Measurements from ENCODE around the gene PRKCD.

PRKCD gene

GRCh38 chr3:53169832-53170324 lies 8.9 kb downstream of the PRKCD start:
- no peaks in the 10 kb centered on the region for H3K27me3 ChIP-seq (ENCODE audit: control insufficient read depth in 2 of 2, insufficient read depth in 2 of 2, low read length in 2 of 2)
- H3K4me1 ChIP-seq (ENCODE audit: control insufficient read depth in 2 of 2, insufficient read depth in 2 of 2, low read length in 2 of 2) = peaks cover 50 to 60% of the 10 kb centered on the region in 2 donors
- H3K9me3 ChIP-seq (ENCODE audit: control insufficient read depth in 2 of 2, low read length in 2 of 2) = no peaks in the 10 kb centered on the region
- H3K4me3 ChIP-seq (ENCODE audit: low read length in 2 of 2) = no peak overlapping the region
- peaks cover 25 to 37% of the 10 kb centered on the region in 2 donors for H3K36me3 ChIP-seq (ENCODE audit: control insufficient read depth in 2 of 2, insufficient read depth in 2 of 2, low read length in 2 of 2)
- peak overlapping the region; percentile 34 to 67 for H3K27ac ChIP-seq (ENCODE audit: low read depth in 2 of 2, low read length in 2 of 2)
- no peak overlapping the region for H3K9ac ChIP-seq (ENCODE audit: low read depth in 1 of 2, low read length in 2 of 2)

DNA sequence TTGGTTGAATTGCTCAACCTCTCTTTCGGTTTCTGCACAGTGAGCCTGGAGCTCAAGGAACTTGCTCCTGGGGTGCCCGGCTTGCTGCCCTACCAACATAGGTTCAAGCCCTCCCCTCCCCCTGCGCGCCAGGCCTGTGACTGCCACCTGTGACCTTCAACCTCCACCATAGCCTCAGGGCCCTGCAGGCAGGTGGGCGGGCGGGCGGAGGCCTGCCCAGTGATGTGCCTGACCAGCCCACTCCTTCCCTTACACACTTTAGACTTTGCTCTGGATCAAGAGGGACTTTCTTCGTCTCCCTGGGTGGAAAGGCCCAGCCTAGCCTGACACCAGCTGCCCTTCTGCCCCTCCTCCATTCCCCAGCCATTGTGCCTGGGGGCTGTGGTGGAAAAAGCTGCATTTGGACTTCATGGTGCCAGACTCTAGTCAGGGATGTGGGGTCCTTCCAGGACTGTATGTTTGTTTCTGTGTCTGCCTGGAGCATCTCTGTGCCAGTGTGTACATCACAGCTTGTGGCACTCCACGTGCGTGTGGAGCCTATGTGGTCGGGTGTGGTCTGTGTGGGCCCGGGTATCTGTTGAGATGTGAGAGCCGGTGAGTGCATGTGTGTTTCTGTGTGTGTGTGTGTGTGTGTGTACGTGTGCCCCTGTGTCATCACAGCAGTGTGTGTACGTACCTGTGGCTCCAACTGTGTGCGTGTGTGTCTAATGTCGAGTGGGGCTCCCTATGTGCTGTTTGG lies 9.5 kb downstream of the PRKCD start:
- Histone ChIP-seq H3K4me3 (ENCODE audit: low read length in 2 of 2) (peak overlapping the region in 1 of 2 donors; percentile 45), H3K4me1 (ENCODE audit: control insufficient read depth in 2 of 2, insufficient read depth in 2 of 2, low read length in 2 of 2) (peaks cover 49 to 61% of the 10 kb centered on the region in 2 donors), H3K27ac (ENCODE audit: low read depth in 2 of 2, low read length in 2 of 2) (peak overlapping the region; percentile 34 to 67), H3K9me3 (ENCODE audit: control insufficient read depth in 2 of 2, low read length in 2 of 2) (no peaks in the 10 kb centered on the region), H3K27me3 (ENCODE audit: control insufficient read depth in 2 of 2, insufficient read depth in 2 of 2, low read length in 2 of 2) (no peaks in the 10 kb centered on the region), H3K9ac (ENCODE audit: low read depth in 1 of 2, low read length in 2 of 2) (peak overlapping the region in 1 of 2 donors; percentile 14), H3K36me3 (ENCODE audit: control insufficient read depth in 2 of 2, insufficient read depth in 2 of 2, low read length in 2 of 2) (peaks cover 26 to 37% of the 10 kb centered on the region in 2 donors)

DNA sequence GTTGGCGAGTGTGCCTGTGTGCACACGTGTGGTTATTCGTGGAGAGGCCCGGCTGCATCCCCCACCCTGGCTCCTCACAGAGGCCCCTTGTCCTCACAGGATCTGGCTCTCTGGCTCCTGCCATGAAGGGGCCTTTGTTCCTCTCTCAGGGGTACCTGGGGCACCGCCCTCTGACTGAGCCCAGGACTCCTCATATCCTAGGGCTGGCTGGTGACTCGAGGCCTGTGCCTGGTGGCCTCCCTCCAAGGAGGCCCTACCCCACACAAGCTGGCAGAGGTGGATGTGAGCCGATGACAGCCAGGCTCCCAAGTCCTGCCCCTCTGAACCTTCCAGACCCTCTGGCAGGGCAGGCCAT lies 10.0 kb downstream of the PRKCD start:
- Histone ChIP-seq H3K27me3 (ENCODE audit: control insufficient read depth in 2 of 2, insufficient read depth in 2 of 2, low read length in 2 of 2) (no peaks in the 10 kb centered on the region), H3K9ac (ENCODE audit: low read depth in 1 of 2, low read length in 2 of 2) (peak overlapping the region in 1 of 2 donors; percentile 14), H3K27ac (ENCODE audit: low read depth in 2 of 2, low read length in 2 of 2) (peak overlapping the region; percentile 17 to 67), H3K36me3 (ENCODE audit: control insufficient read depth in 2 of 2, insufficient read depth in 2 of 2, low read length in 2 of 2) (peaks cover 30 to 36% of the 10 kb centered on the region in 2 donors), H3K4me1 (ENCODE audit: control insufficient read depth in 2 of 2, insufficient read depth in 2 of 2, low read length in 2 of 2) (peaks cover 47 to 56% of the 10 kb centered on the region in 2 donors), H3K9me3 (ENCODE audit: control insufficient read depth in 2 of 2, low read length in 2 of 2) (no peaks in the 10 kb centered on the region), H3K4me3 (ENCODE audit: low read length in 2 of 2) (no peak overlapping the region)

DNA sequence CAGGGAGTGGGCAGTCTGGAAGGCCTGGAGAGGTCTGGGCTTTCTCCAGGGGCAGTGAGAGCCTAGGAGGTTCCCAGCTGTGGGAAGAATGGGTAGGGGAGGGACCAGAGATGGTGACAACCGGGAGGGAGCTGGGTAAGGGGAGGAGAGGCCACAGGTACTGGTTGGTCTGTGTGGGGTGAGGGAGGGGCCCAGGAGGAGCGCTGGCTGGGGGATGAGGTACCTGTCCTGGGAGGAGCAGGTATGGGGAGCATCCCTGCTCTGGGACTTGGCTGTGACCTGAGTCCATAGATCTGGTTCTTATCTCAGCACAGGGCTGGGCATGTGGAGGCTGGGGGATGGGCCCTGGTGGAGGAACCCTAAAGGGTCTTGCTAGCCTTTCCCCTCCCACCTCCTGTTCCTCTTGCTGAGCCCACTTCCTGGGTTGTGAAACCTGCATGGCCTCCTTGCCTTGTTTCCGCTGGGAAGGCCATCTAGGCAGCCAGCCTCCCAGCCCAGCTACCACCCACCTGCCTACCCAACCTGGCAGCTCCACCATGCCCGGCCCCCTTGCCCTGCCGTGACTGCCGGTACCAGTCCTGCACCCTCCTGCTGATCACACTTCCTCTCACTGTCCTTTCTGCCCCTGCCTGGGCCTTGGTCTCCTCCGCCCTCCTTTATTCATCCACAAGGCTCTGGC lies 11.0 kb downstream of the PRKCD start:
- Histone ChIP-seq H3K4me1 (ENCODE audit: control insufficient read depth in 2 of 2, insufficient read depth in 2 of 2, low read length in 2 of 2) (peaks cover 38 to 47% of the 10 kb centered on the region in 2 donors), H3K36me3 (ENCODE audit: control insufficient read depth in 2 of 2, insufficient read depth in 2 of 2, low read length in 2 of 2) (peaks cover 29 to 31% of the 10 kb centered on the region in 2 donors), H3K27ac (ENCODE audit: low read depth in 2 of 2, low read length in 2 of 2) (peak overlapping the region in 1 of 2 donors; percentile 67), H3K27me3 (ENCODE audit: control insufficient read depth in 2 of 2, insufficient read depth in 2 of 2, low read length in 2 of 2) (no peaks in the 10 kb centered on the region), H3K4me3 (ENCODE audit: low read length in 2 of 2) (no peak overlapping the region), H3K9me3 (ENCODE audit: control insufficient read depth in 2 of 2, low read length in 2 of 2) (no peaks in the 10 kb centered on the region), H3K9ac (ENCODE audit: low read depth in 1 of 2, low read length in 2 of 2) (peak overlapping the region in 1 of 2 donors; percentile 14)

DNA sequence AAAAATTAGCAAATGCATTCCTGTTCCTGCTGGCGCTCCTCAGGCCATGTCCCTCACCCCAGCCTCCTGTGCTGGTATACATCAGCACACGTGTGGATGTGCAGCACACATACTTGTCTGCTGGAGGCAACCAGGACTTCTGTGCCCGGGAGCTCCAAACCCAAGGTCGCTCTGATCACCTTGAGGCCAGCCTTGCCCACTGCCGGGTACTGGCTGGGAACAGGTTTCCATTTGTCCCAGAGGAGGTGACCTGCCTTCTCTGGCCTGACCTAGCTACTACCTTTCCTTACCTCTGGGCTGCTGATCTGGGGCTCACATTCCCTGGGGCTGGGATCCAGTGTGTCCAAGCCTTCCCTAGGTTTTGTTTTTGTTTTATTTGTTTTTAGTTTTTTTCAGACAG lies 12.1 kb downstream of the PRKCD start:
- Histone ChIP-seq H3K4me3 (ENCODE audit: low read length in 2 of 2) (no peak overlapping the region), H3K9ac (ENCODE audit: low read depth in 1 of 2, low read length in 2 of 2) (no peak overlapping the region)

GRCh38 chr3:53174346-53175250 lies 13.6 kb downstream of the PRKCD start:
- Histone ChIP-seq H3K27me3 (ENCODE audit: control insufficient read depth in 2 of 2, insufficient read depth in 2 of 2, low read length in 2 of 2) (no peaks in the 10 kb centered on the region), H3K9ac (ENCODE audit: low read depth in 1 of 2, low read length in 2 of 2) (no peak overlapping the region), H3K4me1 (ENCODE audit: control insufficient read depth in 2 of 2, insufficient read depth in 2 of 2, low read length in 2 of 2) (peaks cover 20 to 35% of the 10 kb centered on the region in 2 donors), H3K27ac (ENCODE audit: low read depth in 2 of 2, low read length in 2 of 2) (peak overlapping the region in 1 of 2 donors; percentile 52), H3K36me3 (ENCODE audit: control insufficient read depth in 2 of 2, insufficient read depth in 2 of 2, low read length in 2 of 2) (peaks cover 45 to 46% of the 10 kb centered on the region in 2 donors), H3K4me3 (ENCODE audit: low read length in 2 of 2) (no peak overlapping the region), H3K9me3 (ENCODE audit: control insufficient read depth in 2 of 2, low read length in 2 of 2) (no peaks in the 10 kb centered on the region)

More for the DNA sequence above, 12.1 kb downstream of the PRKCD start:
- Histone ChIP-seq H3K4me1 (ENCODE audit: control insufficient read depth in 2 of 2, insufficient read depth in 2 of 2, low read length in 2 of 2) (peaks cover 27 to 36% of the 10 kb centered on the region in 2 donors), H3K27ac (ENCODE audit: low read depth in 2 of 2, low read length in 2 of 2) (no peak overlapping the region), H3K9me3 (ENCODE audit: control insufficient read depth in 2 of 2, low read length in 2 of 2) (no peaks in the 10 kb centered on the region), H3K27me3 (ENCODE audit: control insufficient read depth in 2 of 2, insufficient read depth in 2 of 2, low read length in 2 of 2) (no peaks in the 10 kb centered on the region), H3K36me3 (ENCODE audit: control insufficient read depth in 2 of 2, insufficient read depth in 2 of 2, low read length in 2 of 2) (peaks cover 32 to 34% of the 10 kb centered on the region in 2 donors)

DNA sequence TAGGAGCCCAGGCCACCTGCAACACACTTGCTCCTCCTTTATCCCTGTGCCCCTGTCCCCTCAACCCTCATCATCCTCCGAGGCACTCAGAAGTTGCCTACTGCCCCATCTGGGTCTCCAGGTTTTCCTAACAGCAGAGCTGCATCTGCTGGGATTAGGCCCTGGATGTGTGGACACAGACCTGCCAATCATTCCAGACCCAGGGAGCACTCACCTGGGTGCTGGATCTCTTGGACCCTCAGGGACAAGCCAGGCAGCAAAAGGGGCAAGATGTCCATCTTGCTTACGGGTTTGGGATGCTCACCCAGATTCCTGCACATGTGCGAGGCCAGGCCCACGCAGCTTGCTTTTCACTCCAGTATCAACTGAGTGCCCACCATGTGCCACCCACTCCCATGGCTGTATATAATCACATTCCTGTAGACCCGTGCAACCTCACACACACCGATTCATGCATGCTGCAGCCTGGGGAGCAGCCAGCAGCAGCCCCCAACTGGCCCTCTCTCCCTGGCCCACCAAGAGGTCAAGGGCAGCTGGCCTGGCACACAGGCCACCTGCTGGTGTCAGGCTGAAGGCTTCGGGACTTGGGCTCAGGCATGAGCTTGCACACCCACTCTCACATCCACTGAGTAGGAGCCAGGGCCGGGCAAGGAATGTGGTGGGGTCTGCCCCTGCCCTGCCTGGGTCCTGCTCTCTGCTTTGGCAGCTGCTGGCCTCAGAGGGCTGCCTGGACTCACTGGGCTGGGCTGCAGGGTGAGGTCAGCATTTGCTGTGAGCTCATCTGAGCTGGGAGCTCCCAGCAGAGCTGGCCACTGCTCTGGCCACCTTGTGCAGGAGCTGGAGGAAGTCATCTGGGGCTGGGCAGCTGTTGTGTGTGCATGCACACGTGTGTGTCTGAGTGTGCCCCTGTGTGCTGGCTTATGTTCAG lies 14.9 kb downstream of the PRKCD start:
- Histone ChIP-seq H3K27ac (ENCODE audit: low read depth in 2 of 2, low read length in 2 of 2) (peak overlapping the region in 1 of 2 donors; percentile 52), H3K27me3 (ENCODE audit: control insufficient read depth in 2 of 2, insufficient read depth in 2 of 2, low read length in 2 of 2) (no peaks in the 10 kb centered on the region), H3K4me1 (ENCODE audit: control insufficient read depth in 2 of 2, insufficient read depth in 2 of 2, low read length in 2 of 2) (peaks cover 10 to 24% of the 10 kb centered on the region in 2 donors), H3K9ac (ENCODE audit: low read depth in 1 of 2, low read length in 2 of 2) (no peak overlapping the region), H3K9me3 (ENCODE audit: control insufficient read depth in 2 of 2, low read length in 2 of 2) (no peaks in the 10 kb centered on the region), H3K4me3 (ENCODE audit: low read length in 2 of 2) (no peak overlapping the region), H3K36me3 (ENCODE audit: control insufficient read depth in 2 of 2, insufficient read depth in 2 of 2, low read length in 2 of 2) (peaks cover 56 to 58% of the 10 kb centered on the region in 2 donors)

DNA sequence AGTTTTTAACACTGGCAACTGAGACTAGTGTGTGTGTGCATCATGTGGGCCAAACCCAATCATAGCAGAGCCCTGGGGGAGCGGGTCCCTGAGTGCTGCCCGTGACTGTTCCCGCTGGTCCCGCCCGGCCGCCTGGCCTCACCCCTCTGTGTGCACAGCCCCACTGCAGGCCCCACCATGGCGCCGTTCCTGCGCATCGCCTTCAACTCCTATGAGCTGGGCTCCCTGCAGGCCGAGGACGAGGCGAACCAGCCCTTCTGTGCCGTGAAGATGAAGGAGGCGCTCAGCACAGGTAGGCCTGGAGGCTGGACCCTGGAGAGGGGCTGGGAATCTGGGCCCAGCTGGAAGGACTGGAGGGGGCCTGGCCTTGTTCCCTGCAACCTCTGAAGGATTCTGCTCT lies 17.2 kb downstream of the PRKCD start:
- peaks cover 67 to 76% of the 10 kb centered on the region in 2 donors for H3K36me3 ChIP-seq (ENCODE audit: control insufficient read depth in 2 of 2, insufficient read depth in 2 of 2, low read length in 2 of 2)
- H3K4me3 ChIP-seq (ENCODE audit: low read length in 2 of 2) = no peak overlapping the region

DNA sequence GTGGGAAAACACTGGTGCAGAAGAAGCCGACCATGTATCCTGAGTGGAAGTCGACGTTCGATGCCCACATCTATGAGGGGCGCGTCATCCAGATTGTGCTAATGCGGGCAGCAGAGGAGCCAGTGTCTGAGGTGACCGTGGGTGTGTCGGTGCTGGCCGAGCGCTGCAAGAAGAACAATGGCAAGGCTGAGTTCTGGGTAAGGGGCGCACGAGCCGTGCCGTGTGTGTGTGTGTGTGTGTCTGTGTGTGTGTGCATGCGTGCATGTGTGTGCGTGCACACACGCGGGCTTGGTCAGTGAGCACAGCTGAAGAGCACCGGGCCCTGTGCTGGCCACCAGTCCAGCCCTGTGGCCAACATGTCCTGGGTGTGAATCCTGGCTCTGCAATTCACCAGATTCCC lies 18.6 kb downstream of the PRKCD start:
- H3K27me3 ChIP-seq (ENCODE audit: control insufficient read depth in 2 of 2, insufficient read depth in 2 of 2, low read length in 2 of 2) = no peaks in the 10 kb centered on the region
- peaks cover 0 to 6% of the 10 kb centered on the region in 2 donors for H3K4me1 ChIP-seq (ENCODE audit: control insufficient read depth in 2 of 2, insufficient read depth in 2 of 2, low read length in 2 of 2)
- H3K4me3 ChIP-seq (ENCODE audit: low read length in 2 of 2) = no peak overlapping the region
- H3K9ac ChIP-seq (ENCODE audit: low read depth in 1 of 2, low read length in 2 of 2) = no peak overlapping the region
- H3K36me3 ChIP-seq (ENCODE audit: control insufficient read depth in 2 of 2, insufficient read depth in 2 of 2, low read length in 2 of 2) = peaks cover 64 to 71% of the 10 kb centered on the region in 2 donors
- no peak overlapping the region for H3K27ac ChIP-seq (ENCODE audit: low read depth in 2 of 2, low read length in 2 of 2)
- no peaks in the 10 kb centered on the region for H3K9me3 ChIP-seq (ENCODE audit: control insufficient read depth in 2 of 2, low read length in 2 of 2)

More for the DNA sequence above, 17.2 kb downstream of the PRKCD start:
- no peaks in the 10 kb centered on the region for H3K27me3 ChIP-seq (ENCODE audit: control insufficient read depth in 2 of 2, insufficient read depth in 2 of 2, low read length in 2 of 2)
- no peak overlapping the region for H3K27ac ChIP-seq (ENCODE audit: low read depth in 2 of 2, low read length in 2 of 2)
- H3K4me1 ChIP-seq (ENCODE audit: control insufficient read depth in 2 of 2, insufficient read depth in 2 of 2, low read length in 2 of 2) = peaks cover 0 to 12% of the 10 kb centered on the region in 2 donors
- no peaks in the 10 kb centered on the region for H3K9me3 ChIP-seq (ENCODE audit: control insufficient read depth in 2 of 2, low read length in 2 of 2)
- H3K9ac ChIP-seq (ENCODE audit: low read depth in 1 of 2, low read length in 2 of 2) = no peak overlapping the region

All from mucosa of rectum (tissue), 2 donors.